DOHH2 (cell line): ENCODE results near the gene CERK.

Experiments
- EZH2phosphoT487 ChIP-seq: fragments of 200-600 bp; sonication (generic); IDR thresholded peaks from 2 replicates; pipeline ENCODE4 v1.6.1; 2017; ENCODE audit warnings: borderline replicate concordance, mild to moderate bottlenecking, antibody characterized with exemption, low read length, moderate library complexity, mixed read lengths
- TF ChIP-seq, protein P1 (sequence below): fragments of 200-600 bp; sonication (generic); IDR thresholded peaks from one replicate; pipeline ENCODE4 v1.5.1; 2014; ENCODE audit warnings: antibody characterized with exemption, mild to moderate bottlenecking, low read depth, low read length; ENCODE audit not compliant: poor library complexity, severe bottlenecking

DNA sequence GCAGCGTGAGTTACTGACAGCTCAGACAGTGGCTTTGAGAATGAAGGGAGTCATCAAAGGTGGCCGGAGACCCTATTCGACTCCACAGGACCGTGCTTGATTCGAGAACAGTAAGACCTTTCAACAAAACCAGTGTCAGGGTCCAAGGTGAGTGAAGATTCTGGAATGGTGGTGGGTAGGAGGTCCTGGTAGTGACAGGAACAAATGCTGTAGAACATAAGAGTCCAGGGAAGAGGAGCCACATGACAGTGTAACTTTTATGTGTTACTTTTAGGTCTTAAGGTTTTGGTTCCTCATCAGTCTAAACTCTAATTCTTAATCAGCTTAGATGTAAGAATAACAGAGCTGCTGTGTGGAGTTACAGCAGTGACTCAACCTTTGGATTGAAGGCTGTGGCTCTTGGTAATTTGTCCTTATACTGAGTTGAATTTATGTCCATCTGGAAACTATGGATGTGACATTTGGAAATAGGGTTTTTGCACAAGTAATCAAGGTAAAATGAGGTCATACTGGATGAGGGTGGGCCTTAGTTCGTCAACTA lies 26.2 kb upstream of the CERK start:
- TF ChIP-seq, protein P1, sequence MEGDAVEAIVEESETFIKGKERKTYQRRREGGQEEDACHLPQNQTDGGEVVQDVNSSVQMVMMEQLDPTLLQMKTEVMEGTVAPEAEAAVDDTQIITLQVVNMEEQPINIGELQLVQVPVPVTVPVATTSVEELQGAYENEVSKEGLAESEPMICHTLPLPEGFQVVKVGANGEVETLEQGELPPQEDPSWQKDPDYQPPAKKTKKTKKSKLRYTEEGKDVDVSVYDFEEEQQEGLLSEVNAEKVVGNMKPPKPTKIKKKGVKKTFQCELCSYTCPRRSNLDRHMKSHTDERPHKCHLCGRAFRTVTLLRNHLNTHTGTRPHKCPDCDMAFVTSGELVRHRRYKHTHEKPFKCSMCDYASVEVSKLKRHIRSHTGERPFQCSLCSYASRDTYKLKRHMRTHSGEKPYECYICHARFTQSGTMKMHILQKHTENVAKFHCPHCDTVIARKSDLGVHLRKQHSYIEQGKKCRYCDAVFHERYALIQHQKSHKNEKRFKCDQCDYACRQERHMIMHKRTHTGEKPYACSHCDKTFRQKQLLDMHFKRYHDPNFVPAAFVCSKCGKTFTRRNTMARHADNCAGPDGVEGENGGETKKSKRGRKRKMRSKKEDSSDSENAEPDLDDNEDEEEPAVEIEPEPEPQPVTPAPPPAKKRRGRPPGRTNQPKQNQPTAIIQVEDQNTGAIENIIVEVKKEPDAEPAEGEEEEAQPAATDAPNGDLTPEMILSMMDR, result no peak
- no peak for TF ChIP-seq EZH2phosphoT487
